Fibroblast of lung (primary cell): ENCODE results near the gene LRFN4.

Experiments
- EZH2 ChIP-seq: IDR thresholded peaks from 2 replicates; pipeline ENCODE4 v1.5.1; 2012; ENCODE audit warnings: low read length, control low read depth, mild to moderate bottlenecking; ENCODE audit errors: missing control alignments
- TF ChIP-seq, protein P1 (sequence below), 2 donors: IDR thresholded peaks in 1 of 2; conservative IDR thresholded peaks in 1 of 2; 1 replicate in 1 of 2; 2 replicates in 1 of 2; pipeline ENCODE4 v1.5.1; 2011 to 2012; ENCODE audit warnings: low read length in 2 of 2, control low read depth in 1 of 2, inconsistent platforms in 1 of 2, low read depth in 1 of 2, mild to moderate bottlenecking in 1 of 2

DNA sequence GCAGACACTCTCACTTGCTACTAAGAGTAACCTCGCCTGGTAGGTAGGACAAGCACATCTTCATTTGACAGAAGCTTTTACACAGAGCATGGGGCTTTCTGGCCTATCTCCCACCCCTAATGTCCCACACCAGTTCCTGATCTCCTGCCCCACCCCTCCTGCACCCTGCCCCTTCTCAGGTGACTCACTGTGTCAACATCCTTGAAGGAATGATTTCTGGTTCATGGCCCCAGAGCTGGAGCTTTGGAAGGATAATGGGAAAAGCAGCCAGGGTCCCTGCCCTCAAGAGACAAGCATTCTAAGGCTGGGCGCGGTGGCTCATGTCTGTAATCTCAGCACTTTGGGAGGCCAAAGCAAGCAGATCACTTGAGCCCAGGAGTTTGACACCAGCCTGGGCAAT, 47.2 kb downstream of the LRFN4 start:
- TF ChIP-seq, protein P1, sequence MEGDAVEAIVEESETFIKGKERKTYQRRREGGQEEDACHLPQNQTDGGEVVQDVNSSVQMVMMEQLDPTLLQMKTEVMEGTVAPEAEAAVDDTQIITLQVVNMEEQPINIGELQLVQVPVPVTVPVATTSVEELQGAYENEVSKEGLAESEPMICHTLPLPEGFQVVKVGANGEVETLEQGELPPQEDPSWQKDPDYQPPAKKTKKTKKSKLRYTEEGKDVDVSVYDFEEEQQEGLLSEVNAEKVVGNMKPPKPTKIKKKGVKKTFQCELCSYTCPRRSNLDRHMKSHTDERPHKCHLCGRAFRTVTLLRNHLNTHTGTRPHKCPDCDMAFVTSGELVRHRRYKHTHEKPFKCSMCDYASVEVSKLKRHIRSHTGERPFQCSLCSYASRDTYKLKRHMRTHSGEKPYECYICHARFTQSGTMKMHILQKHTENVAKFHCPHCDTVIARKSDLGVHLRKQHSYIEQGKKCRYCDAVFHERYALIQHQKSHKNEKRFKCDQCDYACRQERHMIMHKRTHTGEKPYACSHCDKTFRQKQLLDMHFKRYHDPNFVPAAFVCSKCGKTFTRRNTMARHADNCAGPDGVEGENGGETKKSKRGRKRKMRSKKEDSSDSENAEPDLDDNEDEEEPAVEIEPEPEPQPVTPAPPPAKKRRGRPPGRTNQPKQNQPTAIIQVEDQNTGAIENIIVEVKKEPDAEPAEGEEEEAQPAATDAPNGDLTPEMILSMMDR (conservative IDR thresholded peaks at IDR 0.05 in 1 of 2, IDR thresholded peaks at IDR 0.05 in 1 of 2; ENCODE audit: low read depth in 1 of 2, low read length in 2 of 2), result no peak
- TF ChIP-seq EZH2, result no peak
